GM19468 (cell line): ENCODE results near the gene UPK1A.
A peak's percentile ranks its signal among the peaks of the same experiment; 100 is the strongest.

ENCODE experiments used
- ATAC-seq: cut with Tn5 transposase; IDR thresholded peaks from one replicate; pipeline ENCODE4 v1.9.1; 2021; ENCODE audit warnings: mild to moderate bottlenecking, moderate library complexity, moderate number of reproducible peaks; ENCODE audit not compliant: unreplicated experiment; ENCODE audit errors: extremely low read depth

UPK1A gene

GRCh38 chr19:35666251-35666913, at the start of gene UPK1A:
Gene UPK1A, plus strand, starts transcription at chr19:35666517. Its CDS starts 296 bp downstream, at chr19:35666813.
- no peak for ATAC-seq

GRCh38 chr19:35618857-35619256, 47.5 kb upstream of the UPK1A start:
- ATAC-seq: no peak

- no peak for ATAC-seq
These were observed 46.9 kb upstream of the UPK1A start for GRCh38 chr19:35619290-35619923.

- no peak for ATAC-seq
These were observed 46.3 kb upstream of the UPK1A start for GRCh38 chr19:35620001-35620400.

- no peak for ATAC-seq
These were observed 44.6 kb upstream of the UPK1A start for GRCh38 chr19:35621708-35622107.

- ATAC-seq: no peak
These were observed 43.6 kb upstream of the UPK1A start for GRCh38 chr19:35622750-35623149.

GRCh38 chr19:35623327-35624010, 42.8 kb upstream of the UPK1A start:
- ATAC-seq: no peak

GRCh38 chr19:35628264-35628564, 38.1 kb upstream of the UPK1A start:
- no peak for ATAC-seq

- ATAC-seq: peak; percentile 72
These were observed 37.6 kb upstream of the UPK1A start, which contains the start of gene RBM42 for GRCh38 chr19:35628565-35629331. Gene RBM42, plus strand, starts transcription at chr19:35629036. Its CDS starts 118 bp downstream, at chr19:35629154.

- no peak for ATAC-seq
These were observed 37.0 kb upstream of the UPK1A start for GRCh38 chr19:35629332-35629633.

GRCh38 chr19:35633727-35634440, 32.4 kb upstream of the UPK1A start:
- ATAC-seq: no peak

- no peak for ATAC-seq
These were observed 29.7 kb upstream of the UPK1A start for GRCh38 chr19:35636651-35637050.

- ATAC-seq: no peak
These were observed 29.2 kb upstream of the UPK1A start for GRCh38 chr19:35637165-35637564.

- no peak for ATAC-seq
These were observed 27.0 kb upstream of the UPK1A start for GRCh38 chr19:35639321-35639639.

GRCh38 chr19:35639863-35640262, 26.5 kb upstream of the UPK1A start:
- ATAC-seq: no peak

- no peak for ATAC-seq
These were observed 24.7 kb upstream of the UPK1A start, which contains the start of gene ETV2 for GRCh38 chr19:35641515-35642151. Gene ETV2, plus strand, starts transcription at chr19:35641745. Its CDS starts 716 bp downstream, at chr19:35642461.

- no peak for ATAC-seq
These were observed 24.0 kb upstream of the UPK1A start for GRCh38 chr19:35642312-35642711.

GRCh38 chr19:35642798-35643254, 23.5 kb upstream of the UPK1A start:
- no peak for ATAC-seq

- ATAC-seq: peak; percentile 26
These were observed 22.8 kb upstream of the UPK1A start for GRCh38 chr19:35643255-35644205.
